UCSD-AML1 (cell line): ENCODE measurements around the gene BIRC5.

Experiments used
- DNase-seq: peaks from one replicate; lab custom pipeline; 2025; ENCODE audit not compliant: unreplicated experiment; lab: John Stamatoyannopoulos, UW

BIRC5 gene

DNA sequence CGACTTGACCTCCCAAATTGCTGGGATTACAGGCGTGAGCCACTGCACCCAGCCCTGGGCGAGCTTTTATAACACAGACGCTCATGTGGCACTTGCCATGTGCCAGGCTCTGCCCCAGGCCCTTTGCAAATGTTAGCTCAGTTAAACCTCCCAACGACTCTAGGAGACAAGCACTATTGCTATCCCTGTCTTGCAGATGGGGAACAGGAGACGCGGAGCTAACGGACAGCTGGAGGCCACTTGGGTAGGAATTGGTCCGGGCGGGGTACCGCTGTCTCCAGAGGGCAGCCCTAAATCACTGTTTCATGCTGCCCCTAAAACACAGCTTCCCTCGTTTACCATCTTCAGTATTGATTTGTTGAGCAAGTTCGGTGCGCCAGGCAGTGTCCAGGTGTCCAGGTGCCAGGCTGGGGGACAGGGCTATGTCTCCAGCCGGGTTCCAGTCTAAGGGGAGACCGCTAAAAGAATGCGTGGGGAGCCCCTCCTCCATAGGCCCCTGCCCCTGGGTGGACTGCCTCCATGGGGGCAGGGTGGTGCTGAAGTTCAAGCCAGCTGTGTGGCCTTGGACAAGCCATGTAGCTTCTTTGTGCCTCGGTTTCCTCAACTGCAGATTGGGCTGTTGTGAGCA lies 41.1 kb downstream of the BIRC5 start:
- DNase-seq = no peak

DNA sequence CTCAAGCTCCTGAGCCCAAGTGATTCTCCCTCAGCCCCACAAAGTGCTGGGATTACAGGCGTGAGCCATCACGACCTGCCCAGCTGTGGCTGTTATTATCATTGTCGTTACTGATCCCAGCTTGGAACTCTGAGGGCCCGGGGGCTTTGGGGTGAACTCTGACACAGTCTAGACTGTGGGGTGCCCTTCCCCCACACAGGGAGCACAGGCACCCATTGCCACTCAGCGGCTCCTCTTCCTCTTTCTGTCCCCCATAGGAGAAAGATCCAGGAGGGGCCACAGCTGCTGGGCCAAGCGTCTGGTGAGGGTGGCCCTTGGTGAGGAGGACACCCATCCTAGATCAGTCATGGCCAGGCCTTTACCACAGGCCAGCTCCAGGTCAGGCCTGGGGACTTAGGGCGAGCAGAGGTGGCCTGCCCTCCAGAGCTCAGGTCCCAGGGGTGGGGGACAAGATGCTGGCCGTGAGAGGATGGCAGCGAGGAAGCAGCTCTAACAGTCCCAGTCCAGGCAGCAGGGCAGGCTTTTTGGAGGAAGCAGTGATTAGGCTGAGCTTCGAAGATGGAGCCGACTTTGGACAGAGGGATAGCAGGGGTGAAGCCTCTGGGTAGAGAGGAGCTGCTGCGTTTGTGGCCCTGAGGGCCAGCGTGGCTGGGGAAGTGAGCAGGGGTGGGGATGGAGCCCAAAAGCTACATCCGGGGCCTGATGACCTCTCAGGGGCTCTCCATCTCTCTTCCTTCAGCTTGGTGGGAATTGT lies 42.1 kb downstream of the BIRC5 start:
- DNase-seq = no peak

DNA sequence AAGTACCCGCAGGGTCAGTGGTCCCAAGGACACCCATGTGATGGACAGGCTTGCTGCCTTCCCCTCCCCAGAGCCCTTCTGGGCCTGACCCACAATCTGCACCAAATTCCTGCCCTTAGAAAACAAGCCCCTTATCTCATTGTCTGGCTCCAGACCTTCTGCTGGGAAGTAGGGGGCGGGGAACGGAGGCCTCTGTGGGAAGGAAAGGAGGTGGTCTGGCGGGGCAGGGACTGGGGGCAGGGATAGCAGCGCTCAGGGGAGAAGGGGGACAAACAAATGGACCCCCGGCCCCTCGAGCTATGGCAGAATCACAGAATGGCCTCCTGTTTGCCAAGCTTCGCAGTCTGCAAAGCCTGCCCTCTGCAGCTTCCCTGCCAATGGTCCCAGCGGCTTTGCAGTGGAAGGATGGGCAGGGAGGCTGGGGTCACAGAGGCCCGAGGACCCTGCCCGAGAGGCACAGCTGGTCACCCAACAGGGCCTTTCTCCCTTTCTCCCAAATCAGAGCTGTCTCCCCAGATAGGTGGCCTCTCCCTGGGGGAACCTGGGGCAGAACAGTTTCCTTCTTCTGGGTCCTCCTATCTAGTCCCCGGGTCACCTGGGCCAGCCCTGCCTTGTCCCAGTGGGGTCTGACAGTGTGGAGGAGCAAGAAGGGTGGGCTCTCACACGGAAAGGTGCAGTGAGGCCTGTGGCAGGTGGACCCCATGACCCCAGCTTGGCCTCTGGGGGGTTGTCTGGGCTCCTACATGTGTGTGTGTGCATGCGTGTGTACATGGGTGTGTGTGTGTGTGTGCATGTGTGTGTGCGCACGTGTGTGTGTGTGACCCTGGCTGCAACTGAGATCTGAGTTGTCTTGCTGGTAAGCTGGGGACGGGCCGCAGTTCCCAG lies 42.9 kb downstream of the BIRC5 start:
- no peak for DNase-seq

DNA sequence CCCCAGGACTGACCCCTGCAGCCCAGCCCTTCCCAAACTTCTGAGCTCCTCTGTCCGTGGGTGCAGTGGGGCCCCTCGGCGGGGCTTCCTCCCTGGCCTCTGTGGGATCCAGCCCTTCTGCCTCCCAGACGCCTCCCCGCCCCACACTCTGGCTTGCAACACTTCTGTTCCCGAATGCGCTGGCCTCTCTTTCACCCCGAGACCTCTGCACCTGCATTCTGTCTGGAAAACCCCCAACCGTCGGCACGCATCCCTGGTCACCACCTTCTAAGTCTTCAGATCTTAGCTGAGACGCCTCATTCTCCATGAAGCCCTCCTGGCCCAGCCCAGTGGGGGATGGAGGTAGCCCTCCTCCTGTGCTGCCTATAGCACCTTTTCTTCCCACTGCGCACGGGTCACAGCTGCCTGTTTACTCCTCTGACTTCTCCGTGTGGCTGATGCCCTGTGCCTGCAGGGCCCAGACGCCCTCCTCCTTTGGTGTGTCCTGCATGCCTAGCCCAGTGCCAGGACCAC lies 43.8 kb downstream of the BIRC5 start:
- peak; percentile 50 for DNase-seq

DNA sequence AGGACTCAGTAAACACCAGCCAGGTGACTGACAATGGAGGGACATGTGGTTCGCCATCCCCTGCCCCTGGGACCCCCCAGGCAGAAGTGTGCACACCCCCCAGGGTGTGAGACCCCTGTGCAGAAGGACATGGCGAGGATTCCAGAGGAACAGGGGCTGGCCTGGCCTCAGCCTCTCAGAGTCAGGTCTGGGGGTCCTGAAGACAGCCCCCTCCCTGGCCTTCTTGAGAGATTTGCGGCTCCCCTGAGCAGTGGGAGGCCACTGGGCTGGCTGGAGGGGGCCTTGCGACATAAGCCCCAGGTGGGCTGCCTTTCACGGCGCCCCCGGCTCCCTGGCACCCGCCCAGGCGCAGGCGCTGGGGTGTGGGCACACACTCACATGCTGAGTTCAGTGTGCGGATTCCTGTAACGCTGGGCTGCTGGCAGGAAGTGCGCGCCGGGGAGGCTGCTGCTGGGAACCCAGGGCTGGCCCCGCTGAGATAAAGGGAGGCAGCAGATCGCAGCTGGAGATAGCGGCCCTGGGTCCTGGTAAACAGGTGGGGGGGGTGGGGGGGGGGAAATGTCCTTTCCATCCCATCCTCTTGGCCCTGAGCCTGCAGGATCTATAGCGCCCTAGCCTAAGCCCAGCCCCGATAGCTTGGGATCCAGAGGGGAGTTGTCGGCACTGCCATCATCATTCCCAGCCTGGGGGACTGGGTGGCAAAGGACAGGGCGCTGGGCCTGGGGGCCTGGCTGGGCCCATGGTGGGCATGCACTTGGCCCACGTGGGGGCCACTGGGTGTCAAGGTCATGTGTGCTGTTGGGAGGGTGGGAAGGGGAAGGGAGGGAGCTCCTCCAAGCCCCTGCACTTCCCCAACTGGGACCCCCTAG lies 44.5 kb downstream of the BIRC5 start:
- peak; percentile 81 for DNase-seq

DNA sequence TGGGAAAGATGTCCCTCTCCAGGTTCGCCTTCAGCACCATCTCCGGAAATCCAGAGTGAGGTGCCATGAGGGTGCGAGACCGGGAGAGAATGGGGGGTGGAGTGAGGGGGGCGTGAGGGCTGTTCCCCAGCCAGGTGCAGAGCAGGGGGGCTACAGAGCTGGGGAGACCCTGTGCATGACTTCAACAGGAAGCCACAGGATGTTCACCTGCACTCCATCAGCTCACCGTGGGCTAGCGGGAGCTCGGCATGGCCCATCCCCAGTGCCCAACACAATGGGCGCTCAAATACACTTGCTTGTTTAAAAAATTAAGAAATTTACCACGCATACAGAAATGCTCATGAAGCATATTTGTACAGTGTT lies 45.1 kb downstream of the BIRC5 start:
- DNase-seq = no peak

DNA sequence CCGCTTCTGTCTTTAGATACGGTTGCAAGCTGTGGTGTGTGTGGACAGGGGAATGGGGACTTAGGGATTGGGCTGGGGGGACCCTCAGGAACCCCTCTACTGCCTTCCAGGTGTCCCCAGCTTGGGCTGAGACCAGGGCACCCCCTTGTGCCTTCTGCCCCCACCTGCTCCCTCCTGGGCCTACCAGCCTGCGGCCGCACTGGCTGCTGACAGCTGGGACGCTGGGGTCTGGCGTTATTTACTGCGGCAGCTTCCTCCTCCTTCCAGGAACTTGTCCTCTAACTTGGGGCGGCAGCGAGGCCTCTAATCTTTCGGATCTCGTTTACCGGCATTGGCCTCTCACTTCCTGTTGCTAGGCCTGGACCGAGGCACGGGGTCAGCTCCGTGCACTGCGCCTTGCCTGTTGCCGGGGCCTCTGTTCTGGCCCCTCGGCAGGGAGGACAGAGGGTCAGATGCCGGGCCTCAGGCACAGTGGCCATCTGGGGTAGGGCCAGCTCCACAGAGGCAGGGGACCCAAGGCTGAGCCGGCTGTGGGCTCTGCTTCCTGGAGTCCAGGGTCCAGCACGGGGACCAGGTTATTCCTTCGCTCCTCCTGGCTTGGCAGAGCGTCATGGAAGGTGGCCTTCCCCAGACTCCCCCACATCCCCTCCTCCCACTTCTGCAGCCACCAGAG lies 49.1 kb downstream of the BIRC5 start:
- peak; percentile 80 for DNase-seq

DNA sequence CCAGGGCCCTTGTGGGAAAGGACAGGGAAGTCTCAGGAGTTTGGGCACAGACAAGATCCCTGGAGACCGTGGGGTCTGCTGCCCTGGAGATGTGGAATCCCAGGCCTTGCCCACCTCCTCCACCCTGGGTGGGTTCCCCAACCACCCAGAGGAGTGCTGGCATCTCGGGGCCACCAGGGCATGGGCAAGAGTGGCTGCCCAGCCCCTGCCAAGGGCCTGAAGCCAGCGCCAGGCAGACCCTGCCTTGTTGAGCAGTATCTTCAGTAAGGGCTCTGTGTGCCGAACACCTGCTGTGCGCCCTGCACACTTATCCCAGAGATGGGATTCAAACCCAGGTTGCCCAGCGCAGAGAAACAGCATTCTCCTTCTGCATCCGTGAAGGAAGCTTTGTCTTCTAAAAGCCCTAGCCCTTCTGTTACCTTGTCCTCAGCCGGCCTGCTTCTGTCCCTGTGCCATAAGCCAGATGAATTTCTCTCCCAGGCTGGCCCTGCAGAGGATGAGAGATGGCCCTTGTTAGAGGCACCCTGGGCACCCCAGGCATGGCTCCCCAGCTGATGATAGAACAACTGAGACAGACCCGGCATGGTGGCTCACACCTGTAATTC lies 49.8 kb downstream of the BIRC5 start:
- no peak for DNase-seq

DNA sequence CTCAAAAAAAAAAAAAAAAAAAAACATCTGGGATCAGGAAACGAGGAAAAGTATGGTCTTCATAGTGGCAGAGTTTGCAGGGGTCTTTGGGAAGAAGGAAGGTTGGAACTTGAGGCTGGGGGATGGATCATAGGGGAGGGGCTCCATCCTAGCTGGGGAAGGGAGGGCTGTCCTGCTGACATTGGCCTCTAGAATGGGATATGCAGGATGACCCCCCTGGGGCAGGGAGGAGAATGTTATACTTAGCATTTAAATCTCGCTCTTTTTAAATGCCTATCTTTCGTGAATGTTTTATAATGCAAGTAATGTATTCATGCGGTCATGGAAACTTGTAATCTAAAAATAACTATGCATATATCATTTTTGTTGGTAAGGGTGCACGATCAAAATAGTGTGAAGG lies 50.5 kb downstream of the BIRC5 start:
- no peak for DNase-seq

DNA sequence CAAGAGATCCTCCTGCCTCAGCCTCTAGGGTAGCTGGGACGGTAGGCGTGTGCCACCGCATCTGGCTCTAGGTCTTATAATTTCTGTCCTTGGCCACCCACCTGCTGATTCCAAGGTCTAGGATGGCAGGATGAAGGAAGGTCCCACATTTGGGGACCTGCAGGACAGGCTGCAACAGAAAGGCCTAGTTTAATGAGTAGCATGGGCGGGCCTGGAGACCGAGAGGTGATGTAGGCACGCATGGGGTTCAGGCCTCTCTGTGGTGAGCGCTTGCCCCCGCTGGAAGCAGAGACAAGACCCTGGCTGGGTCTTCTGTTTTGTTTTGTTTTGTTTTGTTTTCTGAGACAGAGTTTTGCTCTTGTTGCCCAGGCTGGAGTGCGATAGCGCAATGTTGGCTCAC lies 51.1 kb downstream of the BIRC5 start:
- no peak for DNase-seq

DNA sequence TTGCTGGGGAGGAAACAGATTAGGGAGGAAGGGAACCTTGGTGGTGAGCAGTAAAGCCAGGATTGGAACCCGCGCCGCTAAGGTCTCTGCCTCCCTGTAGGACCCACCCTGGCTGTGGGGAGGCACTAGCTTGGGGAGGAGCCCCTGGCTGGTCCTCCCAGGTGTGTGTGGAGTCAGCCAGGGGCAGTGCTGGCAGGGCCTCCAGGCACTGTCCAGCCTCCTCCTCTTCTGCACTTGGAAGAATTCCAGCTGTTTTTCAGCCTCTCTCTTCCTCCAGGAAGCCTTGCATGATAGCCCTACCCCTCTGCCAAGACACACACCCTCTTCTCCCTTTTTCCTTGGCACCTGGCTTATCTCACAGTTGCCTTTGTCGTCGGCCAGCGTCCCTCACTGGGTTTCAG lies 52.2 kb downstream of the BIRC5 start:
- no peak for DNase-seq

DNA sequence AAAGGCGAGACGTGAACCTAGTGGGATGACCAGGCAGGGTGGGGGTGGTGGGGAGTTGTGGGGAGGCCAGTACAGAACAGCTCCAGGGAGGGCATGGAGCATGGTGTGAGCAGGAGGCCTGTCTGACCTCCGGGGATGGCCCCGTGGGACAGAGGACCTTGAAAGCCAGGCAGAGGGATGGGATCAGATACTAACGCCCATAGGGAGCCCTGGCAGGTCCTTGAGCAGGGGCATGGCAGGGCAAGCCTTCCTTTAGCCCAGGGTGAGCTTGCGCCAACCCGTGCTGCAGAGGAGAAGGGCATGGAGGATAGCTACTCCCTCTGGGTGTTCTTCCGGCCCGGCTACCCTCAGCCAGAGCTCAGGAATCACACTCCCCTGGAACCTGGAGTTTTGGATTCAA lies 52.7 kb downstream of the BIRC5 start:
- no peak for DNase-seq

DNA sequence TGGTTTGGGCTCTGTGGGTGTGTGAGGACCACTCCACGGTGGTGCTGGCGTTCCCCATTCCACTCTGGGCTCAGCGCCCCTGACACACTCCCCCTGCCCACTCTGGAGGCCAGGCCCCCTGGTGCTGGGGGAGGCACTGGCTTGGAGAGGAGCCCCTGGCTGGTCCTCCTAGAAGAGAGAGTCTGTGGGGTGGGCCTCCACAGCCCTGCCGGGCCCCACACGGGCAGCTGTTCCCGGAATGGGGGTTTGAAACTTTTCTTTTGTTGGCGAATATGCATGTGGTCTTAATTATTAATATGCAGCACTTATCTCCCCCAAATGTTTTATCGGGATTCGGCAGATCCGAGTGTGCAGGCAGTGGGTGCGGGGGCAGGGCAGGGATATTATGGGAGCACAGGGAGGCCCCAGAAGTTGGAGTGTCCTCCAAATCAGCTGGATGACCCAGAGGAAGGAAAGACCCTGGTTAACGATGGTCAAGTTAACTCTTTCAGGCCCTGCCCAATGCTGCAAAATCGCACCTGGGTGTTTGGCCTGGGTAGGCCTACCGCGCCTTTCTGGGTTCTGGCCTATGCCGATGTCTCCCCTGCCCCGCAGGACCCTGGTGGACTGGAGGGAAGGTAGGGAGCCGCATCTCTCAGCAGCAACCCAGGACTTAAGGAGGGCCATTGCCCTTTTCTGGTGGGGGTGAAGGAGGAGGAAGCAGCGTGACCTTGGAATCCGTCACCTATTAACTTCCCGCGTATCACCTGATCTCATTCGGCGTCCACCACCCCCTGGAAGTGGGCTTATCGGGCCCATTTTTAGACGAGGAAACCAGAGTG lies 53.4 kb downstream of the BIRC5 start:
- DNase-seq = no peak

DNA sequence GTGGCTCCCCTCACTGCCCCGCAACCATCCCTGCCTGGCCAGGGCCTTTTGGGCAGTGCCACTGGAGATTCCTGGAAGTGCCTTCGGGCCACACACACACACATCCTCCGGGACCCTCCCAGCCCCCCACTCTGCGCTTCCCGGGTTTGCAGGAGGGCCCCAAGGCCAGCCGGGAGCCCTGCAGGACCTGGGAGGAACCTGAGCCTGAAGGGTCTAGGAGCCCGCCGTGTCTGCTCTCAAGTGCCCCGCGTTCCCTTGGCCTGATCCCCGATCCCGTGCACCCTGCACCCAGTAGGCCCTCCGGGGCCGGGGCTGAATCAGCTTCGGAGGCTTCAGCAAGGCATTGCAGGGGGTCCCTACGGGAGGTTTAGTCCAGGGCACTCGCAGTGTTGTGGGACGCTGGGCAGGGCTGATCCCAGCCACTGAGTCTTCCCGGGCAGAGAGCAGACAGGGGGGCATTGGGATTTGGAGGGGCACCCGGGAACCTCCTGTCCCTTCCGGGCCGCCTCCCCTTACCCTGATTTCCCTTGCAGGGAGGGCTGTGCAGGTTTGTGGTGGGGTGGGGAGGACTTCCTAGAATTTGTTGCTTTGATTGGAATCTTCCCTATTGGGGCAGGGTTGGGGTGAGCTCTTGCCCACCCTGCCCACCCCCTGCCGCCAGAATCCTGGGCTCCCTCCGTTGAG lies 54.3 kb downstream of the BIRC5 start:
- DNase-seq = no peak

DNA sequence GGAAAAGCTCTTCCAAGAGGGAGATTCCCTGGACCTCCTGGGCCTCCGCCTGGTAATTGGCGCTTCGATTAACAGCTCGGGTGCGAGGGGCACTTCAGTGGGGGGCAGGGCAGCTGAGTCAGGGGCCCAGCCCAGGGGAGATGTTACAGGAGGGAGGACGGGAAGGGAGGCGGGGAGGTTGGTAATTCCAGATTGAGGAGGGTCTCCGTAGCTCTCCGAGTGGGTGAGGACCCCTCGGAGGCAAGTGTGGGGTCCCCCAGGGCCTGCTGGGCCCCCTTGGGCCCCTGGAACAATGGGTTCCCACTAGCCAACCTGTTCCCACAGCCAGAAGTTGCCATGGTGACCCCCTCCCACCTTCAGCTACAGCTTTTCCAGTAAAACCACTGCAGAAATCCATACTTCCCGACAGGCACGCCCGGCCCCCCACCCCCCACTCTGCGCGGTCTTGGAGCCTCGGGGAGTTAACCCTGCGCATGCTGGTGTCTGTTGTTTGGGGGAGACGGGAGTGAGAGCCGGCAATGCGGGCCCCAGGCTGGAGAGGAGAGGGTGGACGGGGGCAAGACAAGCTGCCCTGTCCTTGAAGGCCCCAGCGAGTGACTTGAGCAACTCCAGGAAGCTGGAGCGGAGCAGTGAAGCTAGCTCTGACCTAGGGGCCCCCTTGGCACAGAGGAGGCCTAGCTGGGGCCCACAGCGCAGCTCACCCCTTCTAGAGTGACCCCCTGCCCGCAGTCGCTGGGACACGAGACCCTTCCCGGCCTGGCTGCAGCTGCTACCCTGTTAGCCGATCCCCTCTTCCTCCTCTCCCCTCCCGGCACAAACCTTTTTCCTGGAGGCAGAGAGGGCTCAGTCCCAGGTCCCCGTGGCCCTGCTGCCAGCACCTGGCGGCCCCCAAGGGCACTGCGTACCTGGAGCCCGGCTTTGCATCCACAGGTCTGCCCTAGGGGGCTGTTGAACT lies 55.2 kb downstream of the BIRC5 start:
- DNase-seq = no peak

DNA sequence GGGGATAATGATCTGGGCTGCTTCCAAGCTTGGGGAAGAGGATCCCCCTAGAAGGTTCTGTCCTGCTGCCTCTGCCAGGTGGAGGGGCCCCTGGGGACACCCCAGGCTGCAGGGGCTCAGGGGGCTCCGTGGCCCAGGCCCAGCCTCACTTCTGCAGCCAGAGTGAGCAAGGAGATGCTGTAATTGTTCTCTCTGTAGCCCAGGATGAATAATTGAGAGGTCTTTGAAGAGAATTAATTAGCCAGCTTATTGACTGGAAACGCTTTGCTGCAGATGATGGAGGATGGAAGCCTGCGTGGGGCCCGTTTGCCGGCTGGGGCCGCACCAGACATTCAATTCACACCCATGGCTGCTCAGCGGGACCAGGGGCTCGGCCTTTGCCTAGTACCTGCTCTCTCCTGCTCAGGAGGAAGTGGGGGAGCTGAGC lies 55.9 kb downstream of the BIRC5 start:
- DNase-seq = no peak

DNA sequence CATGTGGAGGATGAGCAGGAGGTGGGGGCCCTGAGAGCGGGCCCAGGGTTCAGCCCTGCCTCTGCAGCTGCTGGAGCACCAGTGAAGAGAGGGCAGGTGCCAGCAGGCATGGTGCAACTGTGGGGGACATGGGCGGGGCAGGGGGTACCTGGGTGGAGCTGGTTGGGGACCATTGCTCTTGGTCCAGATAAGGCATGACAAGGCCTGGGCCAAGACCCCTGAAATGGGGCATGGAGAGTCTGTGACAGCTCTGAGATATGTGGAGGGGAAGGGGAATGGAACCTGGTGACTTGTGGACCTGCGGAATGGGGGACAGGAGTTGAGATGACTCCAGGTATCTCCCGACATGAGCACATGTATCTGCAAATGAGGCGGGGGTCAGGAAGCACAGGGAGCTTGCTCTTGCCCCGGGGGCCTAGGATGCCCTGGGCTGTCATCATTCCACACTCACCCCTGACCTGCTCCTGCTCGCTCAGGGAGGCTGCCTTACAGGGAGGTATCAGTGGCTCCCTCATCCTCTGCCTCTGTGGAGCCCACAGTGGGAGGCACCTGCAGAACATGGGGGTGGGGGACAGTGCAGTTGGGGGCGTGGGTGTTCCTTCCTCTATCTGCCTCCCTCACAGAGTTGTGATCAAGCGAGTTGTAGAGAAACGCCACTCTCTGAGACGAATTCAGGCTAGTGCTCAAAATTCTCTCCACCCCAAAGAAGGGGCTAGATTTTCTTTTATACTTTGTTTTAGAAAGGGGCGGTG lies 57.5 kb downstream of the BIRC5 start:
- no peak for DNase-seq
